OCI-LY7 (cell line): ENCODE results near the gene AGAP2. TPM values are rescaled to one million over a fixed set of nuclear protein-coding genes. Genes with fewer than 3 reads are reported as not detected.

ENCODE experiments used
- BruUV-seq: library from RNA; stranded (reverse); fragments of 400-500 nt; replicated peaks from 2 replicates; lab custom pipeline; 2021; lab: Mats Ljungman, UMichigan
- CTCF ChIA-PET: fragments of 300-600 bp; sonication (Branson Sonifier 250); formaldehyde crosslinking; loops from one replicate; lab custom pipeline; 2022; ENCODE audit warnings: antibody characterized with exemption; ENCODE audit not compliant: unreplicated experiment; lab: Charles Lee
- POLR2A ChIA-PET: fragments of 300-600 bp; sonication (Branson Sonifier 250); formaldehyde crosslinking; loops from one replicate; lab custom pipeline; 2022; ENCODE audit warnings: antibody characterized with exemption; lab: Charles Lee
- DNase-seq: peaks from one replicate; pipeline ENCODE4 v3.0.0-alpha.2; 2015; ENCODE audit warnings: low spot score
- H2AFZ ChIP-seq: fragments of 200-600 bp; sonication (generic), shearing (Covaris generic); 2 replicates; pipeline ENCODE4 v1.6.1; 2014; ENCODE audit warnings: mild to moderate bottlenecking, antibody characterized with exemption, low read length, moderate library complexity
- H3K27ac ChIP-seq: fragments of 200-600 bp; sonication (generic); 2 replicates; pipeline ENCODE4 v1.5.1; 2014; ENCODE audit warnings: mixed run types, low read depth, mild to moderate bottlenecking, moderate library complexity, low read length, inconsistent platforms; ENCODE audit not compliant: poor library complexity, severe bottlenecking
- H3K36me3 ChIP-seq: fragments of 200-600 bp; sonication (generic); 2 replicates; pipeline ENCODE4 v1.6.1; 2014; ENCODE audit warnings: mild to moderate bottlenecking, antibody characterized with exemption, low read length, moderate library complexity, mixed read lengths; ENCODE audit not compliant: insufficient read depth
- H3K4me1 ChIP-seq: fragments of 200-600 bp; sonication (generic); 2 replicates; pipeline ENCODE4 v1.5.1; 2014; ENCODE audit warnings: mild to moderate bottlenecking, low read length; ENCODE audit not compliant: insufficient read depth, poor library complexity, severe bottlenecking
- H3K4me2 ChIP-seq: fragments of 200-600 bp; sonication (generic); 2 replicates; pipeline ENCODE4 v1.6.1; 2014; ENCODE audit warnings: mild to moderate bottlenecking, low read length
- H3K4me3 ChIP-seq: fragments of 200-600 bp; sonication (generic); 2 replicates; pipeline ENCODE4 v1.5.1; 2014; ENCODE audit warnings: mild to moderate bottlenecking, low read depth, low read length; ENCODE audit not compliant: poor library complexity, severe bottlenecking
- H3K79me2 ChIP-seq: fragments of 200-600 bp; sonication (generic); 2 replicates; pipeline ENCODE4 v1.6.1; 2016; ENCODE audit warnings: low read depth, mild to moderate bottlenecking, low read length, moderate library complexity, mixed read lengths; ENCODE audit not compliant: insufficient read depth
- H3K9me2 ChIP-seq: fragments of 200-600 bp; sonication (generic); 2 replicates; pipeline ENCODE4 v1.6.1; 2016; ENCODE audit warnings: mild to moderate bottlenecking, low read length, mixed read lengths; ENCODE audit not compliant: insufficient read depth
- H3K9me3 ChIP-seq: fragments of 200-600 bp; sonication (generic); 2 replicates; pipeline ENCODE4 v1.6.1; 2014; ENCODE audit warnings: mild to moderate bottlenecking, mixed run types, low read length, mixed read lengths
- H4K20me1 ChIP-seq: fragments of 200-600 bp; sonication (generic); 2 replicates; pipeline ENCODE4 v1.6.1; 2014; ENCODE audit warnings: mild to moderate bottlenecking, antibody characterized with exemption, low read length, moderate library complexity, mixed read lengths; ENCODE audit not compliant: insufficient read depth
- EZH2phosphoT487 ChIP-seq: fragments of 200-600 bp; sonication (generic); IDR thresholded peaks from 2 replicates; pipeline ENCODE4 v1.6.1; 2018; ENCODE audit warnings: low read depth, borderline replicate concordance, mild to moderate bottlenecking, mixed run types, antibody characterized with exemption, low read length, moderate library complexity, mixed read lengths
- intact Hi-C: fragments of 100-400 bp; cut with micrococcal nuclease; formaldehyde crosslinking; loops from one replicate; pipeline ENCODE4 v1.10.0; 2022; ENCODE audit not compliant: unreplicated experiment
- total RNA-seq, 2 experiments: library from RNA; depleted of rRNA in 1 of 2; stranded (reverse); fragments of >200 nt in 1 of 2; shearing (Covaris generic) in 1 of 2; gene quantifications; 2 replicates each; pipeline ENCODE4 v1.2.3, GENCODE V29; 2014 to 2022
- TF ChIP-seq, protein P1 (sequence below): fragments of 200-600 bp; sonication (generic); conservative IDR thresholded peaks from 2 replicates; pipeline ENCODE4 v1.5.1; 2014; ENCODE audit warnings: mild to moderate bottlenecking, antibody characterized with exemption, low read length, moderate library complexity, mixed read lengths

Gene AGAP2
- total RNA-seq, 2 experiments from 2014 or later = 14.8 to 26.5 TPM

GRCh38 chr12:57746025-57746424 lies 7.5 kb upstream of the AGAP2 start:
- Histone ChIP-seq H3K4me3 (no peak overlapping the region), H3K9me2 (no peaks in the 10 kb centered on the region), H3K27ac (no peak overlapping the region), H3K4me2 (no peak overlapping the region), H2AFZ (no peak overlapping the region), H3K9me3 (no peaks in the 10 kb centered on the region), H3K36me3 (peaks cover 59% of the 10 kb centered on the region), H3K79me2 (peaks cover 21% of the 10 kb centered on the region), H4K20me1 (no peaks in the 10 kb centered on the region), H3K4me1 (peaks cover 37% of the 10 kb centered on the region)
- TF ChIP-seq, protein P1, sequence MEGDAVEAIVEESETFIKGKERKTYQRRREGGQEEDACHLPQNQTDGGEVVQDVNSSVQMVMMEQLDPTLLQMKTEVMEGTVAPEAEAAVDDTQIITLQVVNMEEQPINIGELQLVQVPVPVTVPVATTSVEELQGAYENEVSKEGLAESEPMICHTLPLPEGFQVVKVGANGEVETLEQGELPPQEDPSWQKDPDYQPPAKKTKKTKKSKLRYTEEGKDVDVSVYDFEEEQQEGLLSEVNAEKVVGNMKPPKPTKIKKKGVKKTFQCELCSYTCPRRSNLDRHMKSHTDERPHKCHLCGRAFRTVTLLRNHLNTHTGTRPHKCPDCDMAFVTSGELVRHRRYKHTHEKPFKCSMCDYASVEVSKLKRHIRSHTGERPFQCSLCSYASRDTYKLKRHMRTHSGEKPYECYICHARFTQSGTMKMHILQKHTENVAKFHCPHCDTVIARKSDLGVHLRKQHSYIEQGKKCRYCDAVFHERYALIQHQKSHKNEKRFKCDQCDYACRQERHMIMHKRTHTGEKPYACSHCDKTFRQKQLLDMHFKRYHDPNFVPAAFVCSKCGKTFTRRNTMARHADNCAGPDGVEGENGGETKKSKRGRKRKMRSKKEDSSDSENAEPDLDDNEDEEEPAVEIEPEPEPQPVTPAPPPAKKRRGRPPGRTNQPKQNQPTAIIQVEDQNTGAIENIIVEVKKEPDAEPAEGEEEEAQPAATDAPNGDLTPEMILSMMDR = no peak
- no peak for TF ChIP-seq EZH2phosphoT487
- DNase-seq = no peak
- BruUV-seq = no TSS peak
- POLR2A ChIA-PET = interaction anchor here (1.3 to 1.4 kb wide), 2 partner anchors 8 to 11 kb away, joined by 3 read pairs; no protein-coding TSS in a partner anchor
- CTCF ChIA-PET = no interaction called here
- intact Hi-C loops = no loop called here

DNA sequence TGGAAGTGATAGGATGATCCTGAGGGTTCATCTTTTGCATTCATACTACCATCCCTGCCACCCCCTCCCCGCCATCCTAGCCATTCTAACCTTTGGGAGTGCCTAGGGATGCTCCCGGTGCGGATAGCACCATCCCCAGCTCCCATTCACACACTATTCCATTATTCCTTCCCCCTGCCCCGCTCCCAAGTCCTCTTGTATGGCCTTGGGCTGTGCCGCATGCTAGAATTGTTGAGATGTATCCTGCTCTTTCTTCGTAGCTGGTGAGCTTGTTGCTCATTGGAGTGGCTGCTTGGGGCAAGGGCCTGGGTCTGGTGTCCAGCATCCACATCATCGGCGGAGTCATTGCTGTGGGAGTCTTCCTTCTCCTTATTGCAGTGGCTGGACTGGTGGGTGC lies 6.9 kb upstream of the AGAP2 start:
- no peaks in the 10 kb centered on the region for H3K9me2 ChIP-seq
- intact Hi-C loops = no loop called here
- POLR2A ChIA-PET = interaction anchor here (1.3 to 1.4 kb wide), 2 partner anchors 9 to 11 kb away, joined by 3 read pairs; no protein-coding TSS in a partner anchor
- no peak overlapping the region for H2AFZ ChIP-seq
- DNase-seq = no peak
- no peaks in the 10 kb centered on the region for H4K20me1 ChIP-seq
- CTCF ChIA-PET = no interaction called here
- H3K4me3 ChIP-seq = no peak overlapping the region
- no TSS peak for BruUV-seq
- peaks cover 37% of the 10 kb centered on the region for H3K4me1 ChIP-seq
- H3K79me2 ChIP-seq = peaks cover 21% of the 10 kb centered on the region
- no peak overlapping the region for H3K27ac ChIP-seq
- no peak for TF ChIP-seq EZH2phosphoT487
- peak overlapping the region; percentile 36; the same call in 1 of the 2 replicates for H3K4me2 ChIP-seq
- H3K36me3 ChIP-seq = peaks cover 54% of the 10 kb centered on the region
- no peaks in the 10 kb centered on the region for H3K9me3 ChIP-seq

DNA sequence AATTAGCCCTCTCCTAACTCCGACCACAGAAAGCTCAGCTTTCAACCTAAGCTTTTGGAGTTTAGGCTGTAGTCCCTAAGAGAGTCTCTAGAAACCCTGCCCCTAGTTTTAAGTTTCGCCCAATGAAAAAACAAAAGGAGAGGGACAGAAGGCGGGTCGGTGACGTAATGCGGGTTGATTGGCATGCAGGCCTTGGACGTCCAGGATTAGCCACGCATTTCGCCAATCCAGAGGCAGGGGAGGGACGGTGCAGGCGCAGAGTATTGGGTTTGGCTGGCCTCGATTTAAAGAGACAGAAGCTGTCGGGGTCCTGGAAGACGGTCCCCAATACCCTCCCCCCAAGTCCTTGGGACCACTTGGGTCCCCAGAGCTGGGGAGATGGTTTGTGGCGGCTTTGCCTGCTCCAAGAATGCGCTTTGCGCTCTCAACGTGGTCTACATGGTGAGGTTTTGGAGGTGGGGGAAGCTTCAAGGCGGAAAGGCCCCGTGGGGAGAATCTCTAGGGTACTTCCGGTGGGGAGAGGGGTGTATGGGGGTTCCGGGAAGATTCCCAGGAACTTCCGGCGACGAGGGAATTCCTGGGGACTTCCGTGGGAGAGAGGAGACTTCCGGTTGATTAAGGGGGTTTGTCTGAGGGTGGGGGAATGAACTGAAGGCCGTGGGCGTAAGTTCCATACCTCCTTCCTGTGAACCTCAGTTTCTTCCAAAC lies 6.4 kb upstream of the AGAP2 start, which contains the start of gene TSPAN31:
TSPAN31 (plus strand) TSS at position 263 of the 708 bp plus-strand sequence; CDS start at position 379, 116 bp downstream.
- H3K36me3 ChIP-seq = peaks cover 49% of the 10 kb centered on the region
- TF ChIP-seq EZH2phosphoT487 = no peak
- TF ChIP-seq, protein P1 = no peak
- peaks cover 20% of the 10 kb centered on the region for H3K79me2 ChIP-seq
- CTCF ChIA-PET = interaction anchor here (0.5 kb wide), 1 partner anchor 26 kb away, joined by 3 read pairs; no protein-coding TSS in a partner anchor
- H3K27ac ChIP-seq = no peak within 1 kb of the TSS
- POLR2A ChIA-PET = interaction anchor here (0.6 to 1.4 kb wide), 5 partner anchors 9 to 154 kb away, joined by 3 to 4 read pairs (median 3); partner anchors contain the start of gene PIP4K2C
- H3K4me3 ChIP-seq = peak within 1 kb of the TSS; percentile 44
- no TSS peak for BruUV-seq
- H3K9me2 ChIP-seq = no peaks in the 10 kb centered on the region
- H3K9me3 ChIP-seq = no peaks in the 10 kb centered on the region
- no peaks in the 10 kb centered on the region for H4K20me1 ChIP-seq
- H3K4me1 ChIP-seq = peaks cover 40% of the 10 kb centered on the region
- intact Hi-C loops = loop anchor here (5.0 kb wide), 1 partner anchor 268 kb away; the partner anchor contains the start of gene ARHGAP9
- DNase-seq = peak; percentile 79
- H2AFZ ChIP-seq = peak within 1 kb of the TSS; percentile 48; the same call in 1 of the 2 replicates
- peak within 1 kb of the TSS; percentile 45 for H3K4me2 ChIP-seq
